GM06990 (cell line): ENCODE results near the gene GLIS2.

Source experiments
- DNase-seq: peaks from one replicate; pipeline ENCODE4 v3.0.0-alpha.2; 2011; ENCODE audit not compliant: insufficient read length; ENCODE audit errors: extremely low read depth
- H3K27me3 ChIP-seq: replicated peaks from 2 replicates; pipeline ENCODE4 v1.6.0; 2011; ENCODE audit warnings: low read length; ENCODE audit not compliant: control insufficient read depth, insufficient read depth
- H3K36me3 ChIP-seq: 2 replicates; pipeline ENCODE4 v1.5.1; 2011; ENCODE audit warnings: low read length; ENCODE audit not compliant: control insufficient read depth, insufficient read depth
- H3K4me3 ChIP-seq: replicated peaks from 2 replicates; pipeline ENCODE4 v1.5.1; 2011; ENCODE audit warnings: low read depth, mild to moderate bottlenecking, control low read depth, low read length
- TF ChIP-seq, protein P1 (sequence below): IDR thresholded peaks from 2 replicates; pipeline ENCODE4 v1.5.1; 2011; ENCODE audit warnings: low read length, control low read depth, mild to moderate bottlenecking, inconsistent platforms; ENCODE audit not compliant: insufficient read depth, poor library complexity, severe bottlenecking

The GLIS2 gene

GRCh38 chr16:4336701-4337539 lies 21.1 kb downstream of the GLIS2 start:
- H3K4me3 ChIP-seq: no peak overlapping the region
- H3K27me3 ChIP-seq: no peaks in the 10 kb centered on the region
- TF ChIP-seq, protein P1, sequence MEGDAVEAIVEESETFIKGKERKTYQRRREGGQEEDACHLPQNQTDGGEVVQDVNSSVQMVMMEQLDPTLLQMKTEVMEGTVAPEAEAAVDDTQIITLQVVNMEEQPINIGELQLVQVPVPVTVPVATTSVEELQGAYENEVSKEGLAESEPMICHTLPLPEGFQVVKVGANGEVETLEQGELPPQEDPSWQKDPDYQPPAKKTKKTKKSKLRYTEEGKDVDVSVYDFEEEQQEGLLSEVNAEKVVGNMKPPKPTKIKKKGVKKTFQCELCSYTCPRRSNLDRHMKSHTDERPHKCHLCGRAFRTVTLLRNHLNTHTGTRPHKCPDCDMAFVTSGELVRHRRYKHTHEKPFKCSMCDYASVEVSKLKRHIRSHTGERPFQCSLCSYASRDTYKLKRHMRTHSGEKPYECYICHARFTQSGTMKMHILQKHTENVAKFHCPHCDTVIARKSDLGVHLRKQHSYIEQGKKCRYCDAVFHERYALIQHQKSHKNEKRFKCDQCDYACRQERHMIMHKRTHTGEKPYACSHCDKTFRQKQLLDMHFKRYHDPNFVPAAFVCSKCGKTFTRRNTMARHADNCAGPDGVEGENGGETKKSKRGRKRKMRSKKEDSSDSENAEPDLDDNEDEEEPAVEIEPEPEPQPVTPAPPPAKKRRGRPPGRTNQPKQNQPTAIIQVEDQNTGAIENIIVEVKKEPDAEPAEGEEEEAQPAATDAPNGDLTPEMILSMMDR: no peak
- H3K36me3 ChIP-seq: peaks cover 16% of the 10 kb centered on the region
- DNase-seq: no peak

- TF ChIP-seq, protein P1: no peak
- Histone ChIP-seq H3K36me3 (peaks cover 16% of the 10 kb centered on the region), H3K27me3 (no peaks in the 10 kb centered on the region), H3K4me3 (no peak overlapping the region)
- DNase-seq: no peak
Measured at GRCh38 chr16:4337540-4338088, 21.7 kb downstream of the GLIS2 start.

DNA sequence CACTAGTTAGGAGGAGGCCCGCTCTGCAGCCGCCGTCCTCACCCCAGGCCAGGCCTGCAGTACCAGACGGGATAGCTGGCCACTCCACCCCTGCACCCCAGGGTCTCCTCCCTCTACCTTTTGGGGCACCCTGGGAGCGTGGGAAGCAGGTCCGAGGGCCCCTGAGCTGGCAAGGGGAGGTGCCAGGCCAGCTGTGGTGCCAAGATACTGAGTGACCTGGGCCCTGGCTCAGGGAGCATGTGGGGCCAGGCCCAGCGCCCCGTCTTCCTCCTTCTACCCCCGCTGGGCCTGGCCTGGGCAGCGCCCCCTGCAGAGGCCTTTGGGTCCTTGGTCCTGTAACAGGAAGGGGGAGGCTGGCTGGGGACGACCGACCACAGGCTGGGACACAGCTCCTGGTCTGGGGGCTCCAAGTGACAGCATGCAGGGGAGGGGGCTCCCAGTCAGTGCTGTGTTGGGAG lies 22.3 kb downstream of the GLIS2 start:
- peaks cover 19% of the 10 kb centered on the region for H3K36me3 ChIP-seq
- no peak for DNase-seq

GRCh38 chr16:4338712-4339299 lies 22.9 kb downstream of the GLIS2 start:
- TF ChIP-seq, protein P1: no peak
- peaks cover 20% of the 10 kb centered on the region for H3K36me3 ChIP-seq
- no peaks in the 10 kb centered on the region for H3K27me3 ChIP-seq
- H3K4me3 ChIP-seq: no peak overlapping the region
- DNase-seq: no peak

More for the DNA sequence above, 22.3 kb downstream of the GLIS2 start:
- Histone ChIP-seq H3K4me3 (no peak overlapping the region), H3K27me3 (no peaks in the 10 kb centered on the region)
- TF ChIP-seq, protein P1: no peak

DNA sequence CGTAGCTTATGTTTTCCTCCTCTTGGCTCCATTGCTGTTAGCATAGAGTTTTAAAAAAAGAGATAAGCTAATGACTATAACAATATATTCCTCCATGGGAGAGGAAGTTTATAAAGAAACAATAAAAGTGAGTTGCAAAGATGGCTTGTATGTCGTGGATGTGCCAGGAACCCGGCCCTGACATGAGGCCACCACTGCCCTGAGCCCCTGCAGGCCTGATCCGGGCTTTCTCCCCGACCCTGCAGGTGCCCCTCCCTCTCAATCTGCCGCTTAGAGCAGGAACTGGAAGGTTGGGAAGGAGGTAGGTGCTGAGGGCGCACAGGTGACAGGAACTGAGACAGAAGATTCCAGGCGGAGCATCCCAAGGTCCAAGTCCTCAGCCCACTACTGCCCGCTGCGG lies 23.6 kb downstream of the GLIS2 start:
- TF ChIP-seq, protein P1: no peak
- DNase-seq: no peak
- Histone ChIP-seq H3K36me3 (peaks cover 20% of the 10 kb centered on the region), H3K4me3 (no peak overlapping the region), H3K27me3 (no peaks in the 10 kb centered on the region)
